GM13977 (cell line): ENCODE data around the gene S100A16.

Experiments used
- DNase-seq: peaks from one replicate; pipeline ENCODE4 v3.0.0; 2012; ENCODE audit warnings: low spot score
- CTCF ChIP-seq: IDR thresholded peaks from 2 replicates; pipeline ENCODE4 v1.5.1; 2012; ENCODE audit warnings: mild to moderate bottlenecking, control low read depth; ENCODE audit not compliant: insufficient read depth; ENCODE audit errors: extremely low read depth, missing control alignments
- in situ Hi-C: fragments of 300-500 bp; cut with MboI; formaldehyde crosslinking; loops from one replicate; pipeline ENCODE4 v1.12.0; 2022; ENCODE audit warnings: low sequenced_read_pairs, low pct_unique_long_range_greater_than_20kb, mixed read lengths, inconsistent platforms; ENCODE audit not compliant: unreplicated experiment

S100A16 gene

GRCh38 chr1:153631047-153632022 lies 18.4 kb upstream of the S100A16 start:
- DNase-seq = no peak
- in situ Hi-C loops = no loop called here
- TF ChIP-seq CTCF = no peak

- TF ChIP-seq CTCF = no peak
- in situ Hi-C loops = no loop called here
- DNase-seq = no peak
Observed at GRCh38 chr1:153630384-153630783, 17.4 kb upstream of the S100A16 start.

GRCh38 chr1:153629971-153630370 lies 17.0 kb upstream of the S100A16 start:
- no peak for DNase-seq
- no peak for TF ChIP-seq CTCF
- in situ Hi-C loops = no loop called here

GRCh38 chr1:153629343-153629665 lies 16.4 kb upstream of the S100A16 start:
- in situ Hi-C loops = no loop called here
- DNase-seq = no peak
- TF ChIP-seq CTCF = no peak

GRCh38 chr1:153628638-153629342 lies 15.9 kb upstream of the S100A16 start:
- in situ Hi-C loops = no loop called here
- DNase-seq = no peak
- no peak for TF ChIP-seq CTCF

GRCh38 chr1:153627715-153628626 lies 15.0 kb upstream of the S100A16 start, which contains the start of gene S100A1:
TSS of gene S100A1 (plus strand) at chr1:153628434. CDS start at chr1:153630522, 2,088 bp downstream.
- in situ Hi-C loops = no loop called here
- no peak for TF ChIP-seq CTCF
- no peak for DNase-seq
